T47D (cell line): ENCODE data around the gene RNF125.
A peak's percentile ranks its signal among the peaks of the same experiment; 100 is the strongest.
"Not testable (repeated sequence)": the region's sequence is repeated elsewhere in the genome, so short reads cannot be mapped to it uniquely, and the experiment has no call there.

ENCODE experiments used
- DNase-seq, 2 experiments: peaks; one replicate each; pipeline versions ENCODE4 v3.0.0 to v3.0.0-alpha.2; 2011 to 2012; ENCODE audit warnings: low read depth in 1 of 2, low spot score in 1 of 2
- JUND ChIP-seq: IDR thresholded peaks from 2 replicates; pipeline ENCODE4 v1.6.1; 2012; ENCODE audit warnings: low read depth
- in situ Hi-C: cut with HindIII; loops from 2 replicates; pipeline ENCODE4 v1.10.0; 2016; ENCODE audit warnings: low sequenced_read_pairs, low pct_unique_long_range_greater_than_20kb

Gene RNF125

GRCh38 chr18:32074206-32074605, 55.6 kb downstream of the RNF125 start:
- TF ChIP-seq JUND, result no peak
- DNase-seq, result no peak
- in situ Hi-C loops, result no loop called here

GRCh38 chr18:32078845-32079244, 60.2 kb downstream of the RNF125 start:
- TF ChIP-seq JUND, result no peak
- in situ Hi-C loops, result no loop called here

GRCh38 chr18:32081881-32082280, 63.3 kb downstream of the RNF125 start:
- no peak for TF ChIP-seq JUND
- DNase-seq, result no peak
- in situ Hi-C loops, result no loop called here

More at GRCh38 chr18:32078845-32079244, 60.2 kb downstream of the RNF125 start:
- DNase-seq, result no peak

- DNase-seq, result no peak
- in situ Hi-C loops, result no loop called here
- TF ChIP-seq JUND, result no peak
Measured at GRCh38 chr18:32083781-32084180, 65.2 kb downstream of the RNF125 start.

DNA sequence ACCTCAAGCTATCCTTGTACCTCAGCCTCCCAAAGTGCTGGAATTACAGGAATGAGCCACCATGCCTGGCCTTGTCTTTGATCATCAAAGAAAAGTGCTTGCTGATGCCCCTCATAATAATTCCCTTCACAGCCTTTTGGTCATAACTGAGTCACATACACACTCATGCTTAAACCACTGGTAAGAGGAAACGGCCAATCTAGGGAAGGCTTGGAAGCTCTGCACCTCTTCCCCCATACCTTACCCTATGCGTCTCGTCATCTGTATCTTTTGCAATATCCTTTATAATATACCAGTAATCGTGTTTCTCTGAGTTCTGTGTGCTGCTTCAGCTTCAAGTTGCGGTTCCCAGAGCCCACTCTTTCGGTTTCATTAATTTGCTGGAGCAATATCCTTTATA, 68.3 kb downstream of the RNF125 start:
- no peak for DNase-seq
- in situ Hi-C loops, result no loop called here
- TF ChIP-seq JUND, result no peak

DNA sequence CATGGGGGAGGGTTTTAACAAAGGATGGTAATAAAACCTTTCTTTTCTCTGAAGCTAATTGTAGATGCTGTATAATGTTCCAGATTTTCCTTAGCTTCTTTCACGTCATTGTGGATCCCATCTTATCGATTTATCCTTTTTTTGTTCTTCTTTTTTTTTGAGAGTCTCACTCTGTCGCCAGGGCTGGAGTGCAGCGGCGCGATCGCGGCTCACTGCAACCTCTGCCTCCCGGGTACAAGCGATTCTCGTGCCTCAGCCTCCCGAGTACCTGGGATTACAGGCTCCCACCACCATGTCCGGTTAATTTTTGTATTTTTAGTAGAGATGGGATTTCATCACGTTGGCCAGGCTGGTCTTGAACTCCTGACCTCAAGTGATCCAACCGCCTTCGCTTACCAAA, 72.2 kb downstream of the RNF125 start:
- in situ Hi-C loops, DNase-seq: not testable (repeated sequence)

GRCh38 chr18:32091325-32091723, 72.7 kb downstream of the RNF125 start:
- DNase-seq, result no peak
- TF ChIP-seq JUND, result no peak
- in situ Hi-C loops, result no loop called here

DNA sequence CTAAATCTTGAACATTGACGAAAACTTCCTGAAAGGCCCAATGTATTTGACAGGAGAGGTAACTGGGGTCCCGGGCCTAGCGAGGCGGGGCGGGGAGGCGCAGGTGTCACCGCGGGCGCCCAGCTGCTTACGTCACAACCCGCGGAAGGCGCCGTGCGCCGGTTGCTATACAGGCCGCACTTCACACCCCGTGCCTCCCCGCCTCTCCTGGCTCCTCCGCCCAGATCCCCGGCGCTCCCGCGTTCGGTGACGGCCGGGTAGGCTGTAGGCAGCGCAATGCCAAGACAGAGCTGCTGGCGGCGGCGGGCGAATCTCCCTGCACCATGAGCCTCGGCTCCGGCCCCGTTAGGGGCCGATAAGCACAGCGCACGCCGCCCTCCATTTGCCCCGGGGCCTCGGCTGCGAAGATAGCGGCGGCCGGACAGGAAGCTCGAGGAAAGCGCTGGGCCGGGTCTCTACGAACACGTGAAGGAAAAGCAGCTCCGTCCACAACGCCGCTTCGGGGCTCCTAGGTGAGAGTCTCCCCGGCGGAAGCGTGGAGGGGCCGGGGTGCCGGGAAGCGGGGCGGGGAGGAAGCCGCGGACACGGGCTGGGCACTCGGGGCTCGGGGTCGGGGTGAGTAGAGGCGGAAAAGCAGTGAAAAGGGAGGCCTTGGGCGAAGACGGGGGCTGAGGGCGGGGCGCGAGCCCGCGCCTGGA, 73.2 kb downstream of the RNF125 start, which contains the start of gene RNF138:
RNF138 (plus strand) TSS at position 151 of the 698 bp plus-strand sequence. CDS start 903 bp downstream, outside the sequence.
- TF ChIP-seq JUND, result no peak
- DNase-seq, result peak; percentile 51 to 88
- in situ Hi-C loops, result no loop called here

DNA sequence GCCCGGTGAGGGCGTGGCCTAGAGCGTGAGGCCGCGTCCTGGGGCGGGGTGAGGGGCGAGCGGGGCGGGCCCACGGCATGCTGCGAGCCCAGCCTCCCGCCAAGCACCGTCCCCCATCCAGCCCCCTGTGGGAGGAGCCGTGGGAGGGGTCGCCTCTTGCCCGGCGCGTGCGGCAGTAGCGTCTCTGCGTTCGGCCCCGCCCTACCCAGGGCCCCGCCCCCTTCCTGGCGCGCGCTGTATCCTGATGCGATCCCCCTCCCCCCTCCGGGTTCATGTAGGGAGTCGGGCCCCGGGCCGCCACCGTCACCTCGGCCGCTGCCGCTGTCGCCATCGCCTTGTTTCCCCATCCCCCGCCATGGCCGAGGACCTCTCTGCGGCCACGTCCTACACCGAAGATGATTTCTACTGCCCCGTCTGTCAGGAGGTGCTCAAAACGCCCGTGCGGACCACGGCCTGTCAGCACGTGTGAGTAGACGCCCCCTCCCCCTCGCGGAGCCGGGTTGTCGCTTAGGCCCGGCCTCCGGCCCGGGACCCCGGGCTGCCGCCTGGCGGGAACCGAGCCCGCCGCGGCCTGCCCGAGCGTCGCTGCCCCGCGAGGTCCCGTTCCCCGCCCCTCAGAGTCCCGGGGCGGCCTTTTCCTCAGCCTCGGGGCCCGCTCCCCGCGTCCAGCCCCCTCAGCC, 73.9 kb downstream of the RNF125 start:
- DNase-seq, result peak; percentile 82 to 96
- in situ Hi-C loops, result no loop called here
- TF ChIP-seq JUND, result no peak

- TF ChIP-seq JUND, result no peak
- peak in 1 of 2 experiments; percentile 58 for DNase-seq
- in situ Hi-C loops, result no loop called here
Measured at GRCh38 chr18:32093102-32093511, 74.5 kb downstream of the RNF125 start.

DNA sequence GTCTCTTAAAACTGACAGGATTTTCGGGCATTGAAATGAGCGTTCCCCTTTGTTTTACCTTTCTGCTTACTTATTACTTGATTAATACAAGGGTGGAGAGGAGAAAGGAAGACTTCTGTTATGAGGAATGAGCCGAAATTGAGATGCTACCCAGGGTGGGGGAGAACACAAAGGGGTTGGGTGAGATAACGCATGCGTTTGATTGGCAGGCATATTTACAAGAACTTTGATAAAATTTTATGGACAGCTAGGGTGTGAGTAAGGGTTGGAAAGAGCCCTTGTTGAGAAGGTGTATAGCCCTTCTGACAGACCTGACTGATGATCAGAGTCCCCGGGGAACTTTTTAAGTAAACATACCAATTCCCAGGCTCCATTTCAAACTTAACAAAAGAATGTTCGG, 74.9 kb downstream of the RNF125 start:
- DNase-seq, result no peak
- no peak for TF ChIP-seq JUND
- in situ Hi-C loops, result no loop called here

- TF ChIP-seq JUND, result no peak
- DNase-seq, result no peak
- in situ Hi-C loops, result no loop called here
Measured at GRCh38 chr18:32095192-32095899, 76.7 kb downstream of the RNF125 start.

GRCh38 chr18:32095900-32096229, 77.2 kb downstream of the RNF125 start:
- in situ Hi-C loops, result no loop called here
- no peak for DNase-seq
- TF ChIP-seq JUND, result no peak

DNA sequence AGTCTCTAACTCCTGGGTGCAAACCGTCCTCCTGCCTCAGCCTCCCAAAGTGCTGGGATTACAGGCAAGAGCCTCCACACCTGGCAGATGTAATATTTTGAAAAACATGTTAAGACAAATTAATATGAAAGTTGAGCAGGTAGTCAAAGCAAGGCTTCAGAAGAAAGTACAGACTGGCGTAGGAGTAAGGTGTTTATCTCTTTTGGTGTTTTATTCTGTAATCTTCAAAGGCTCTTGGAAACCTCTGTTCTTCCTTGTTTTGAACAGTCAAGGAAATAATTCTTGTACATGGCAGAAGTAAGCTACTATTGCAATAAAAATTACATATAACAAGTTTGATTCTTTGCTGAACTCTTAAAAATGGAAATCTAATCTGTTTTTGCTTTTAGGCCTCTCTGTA, 78.3 kb downstream of the RNF125 start:
- in situ Hi-C loops, result no loop called here
- DNase-seq, result no peak

More for the DNA sequence above, 78.3 kb downstream of the RNF125 start:
- TF ChIP-seq JUND, result no peak
